ENCODE measurements around the gene NEMP2. TPM values are rescaled to one million over a fixed set of nuclear protein-coding genes. Genes with fewer than 3 reads are reported as not detected.

Gene NEMP2
- polyA plus RNA-seq, 1 donor (not counting 4 experiments of a cell fraction or from before 2014, with no cell fraction given), result 2.1 TPM

DNA sequence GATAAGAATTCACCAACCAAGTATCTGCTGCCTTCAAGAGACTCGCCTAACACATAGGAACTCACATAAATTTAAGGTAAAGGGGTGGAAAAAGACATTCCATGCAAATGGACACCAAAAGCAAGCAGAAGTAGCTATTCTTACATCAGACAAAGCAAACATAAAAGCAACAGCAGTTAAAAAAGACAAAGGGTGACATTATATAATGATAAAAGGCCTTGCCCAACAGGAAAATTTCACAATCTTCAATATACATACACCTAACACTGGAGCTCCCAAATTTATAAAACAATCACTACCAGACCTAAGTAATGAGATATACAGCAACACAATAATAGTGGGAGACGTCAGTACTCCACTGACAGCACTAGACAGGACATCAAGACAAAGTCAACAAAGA is 41.4 kb downstream of the NEMP2 start:
- Histone ChIP-seq H3K4me1 (ENCODE audit: control insufficient read depth, extremely low read depth, insufficient read depth, low read length) (no peaks in the 10 kb centered on the region), H3K4me3 (ENCODE audit: control insufficient read depth in 2 of 3, extremely low read depth in 1 of 3, insufficient read depth in 2 of 3, low read depth in 1 of 3, low read length in 3 of 3) (no peak overlapping the region), H3K27me3 (ENCODE audit: control insufficient read depth, extremely low read depth, insufficient read depth, low read length) (no peaks in the 10 kb centered on the region), H3K9ac (ENCODE audit: control insufficient read depth, extremely low read depth, insufficient read depth, low read length) (no peak overlapping the region), H3K4me2 (ENCODE audit: control insufficient read depth, extremely low read depth, insufficient read depth, low read depth, low read length) (no peak overlapping the region), H3K27ac (ENCODE audit: control insufficient read depth, insufficient read depth, low read length) (no peak overlapping the region), H3K9me1 (ENCODE audit: control insufficient read depth, extremely low read depth, insufficient read depth, low read length) (no peaks in the 10 kb centered on the region), H2AFZ (ENCODE audit: control insufficient read depth, low read length) (no peak overlapping the region), H3K36me3 (ENCODE audit: control insufficient read depth in 2 of 2, extremely low read depth in 1 of 2, insufficient read depth in 2 of 2, low read length in 2 of 2) (peaks cover 0 to 2% of the 10 kb centered on the region in 2 experiments), H3K9me3 (ENCODE audit: control insufficient read depth, low read depth, low read length) (no peaks in the 10 kb centered on the region), H4K20me1 (ENCODE audit: control insufficient read depth, extremely low read depth, insufficient read depth, low read length) (no peaks in the 10 kb centered on the region), H3K79me2 (ENCODE audit: control insufficient read depth, insufficient read depth, low read length) (no peaks in the 10 kb centered on the region)
- DNase-seq (ENCODE audit: low read depth, low spot score) (no peak), FAIRE-seq (no peak)
- TF ChIP-seq, protein P1, sequence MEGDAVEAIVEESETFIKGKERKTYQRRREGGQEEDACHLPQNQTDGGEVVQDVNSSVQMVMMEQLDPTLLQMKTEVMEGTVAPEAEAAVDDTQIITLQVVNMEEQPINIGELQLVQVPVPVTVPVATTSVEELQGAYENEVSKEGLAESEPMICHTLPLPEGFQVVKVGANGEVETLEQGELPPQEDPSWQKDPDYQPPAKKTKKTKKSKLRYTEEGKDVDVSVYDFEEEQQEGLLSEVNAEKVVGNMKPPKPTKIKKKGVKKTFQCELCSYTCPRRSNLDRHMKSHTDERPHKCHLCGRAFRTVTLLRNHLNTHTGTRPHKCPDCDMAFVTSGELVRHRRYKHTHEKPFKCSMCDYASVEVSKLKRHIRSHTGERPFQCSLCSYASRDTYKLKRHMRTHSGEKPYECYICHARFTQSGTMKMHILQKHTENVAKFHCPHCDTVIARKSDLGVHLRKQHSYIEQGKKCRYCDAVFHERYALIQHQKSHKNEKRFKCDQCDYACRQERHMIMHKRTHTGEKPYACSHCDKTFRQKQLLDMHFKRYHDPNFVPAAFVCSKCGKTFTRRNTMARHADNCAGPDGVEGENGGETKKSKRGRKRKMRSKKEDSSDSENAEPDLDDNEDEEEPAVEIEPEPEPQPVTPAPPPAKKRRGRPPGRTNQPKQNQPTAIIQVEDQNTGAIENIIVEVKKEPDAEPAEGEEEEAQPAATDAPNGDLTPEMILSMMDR (optimal IDR thresholded peaks at IDR 0.05 in 1 of 3, IDR thresholded peaks at IDR 0.05 in 1 of 3, conservative IDR thresholded peaks at IDR 0.05 in 1 of 3; ENCODE audit: extremely low read depth in 1 of 3, insufficient read depth in 2 of 3, low read length in 3 of 3), result no peak
- no peak for TF ChIP-seq EZH2 (IDR thresholded peaks at IDR 0.05; ENCODE audit: low read length)
- dilution Hi-C loops (cut with MboI; ENCODE audit: extremely low pct_ligation_motif_present, low sequenced_read_pairs), result no loop called here

DNA sequence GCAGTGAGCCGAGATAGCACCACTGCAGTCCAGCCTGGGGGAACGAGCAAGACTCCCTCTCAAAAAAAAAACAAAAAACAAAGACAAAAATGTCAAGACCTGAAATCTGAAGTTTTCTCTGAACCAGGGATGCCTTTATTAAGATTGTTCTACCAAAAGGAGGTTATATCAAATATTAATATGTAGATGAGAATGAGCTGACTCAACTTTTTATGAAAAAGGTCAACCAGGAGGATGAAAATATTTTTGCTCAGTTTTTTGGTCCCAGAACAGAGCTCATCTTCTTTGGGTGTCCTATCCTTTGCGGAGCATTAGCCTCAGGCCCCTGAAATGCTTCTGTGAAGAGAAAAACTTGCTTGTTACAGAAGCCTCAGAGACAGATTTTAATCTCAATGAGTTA is 44.0 kb downstream of the NEMP2 start:
- Histone ChIP-seq H2AFZ (ENCODE audit: control insufficient read depth, low read length) (no peak overlapping the region), H3K36me3 (ENCODE audit: control insufficient read depth in 2 of 2, extremely low read depth in 1 of 2, insufficient read depth in 2 of 2, low read length in 2 of 2) (peaks cover 0 to 2% of the 10 kb centered on the region in 2 experiments), H3K4me2 (ENCODE audit: control insufficient read depth, extremely low read depth, insufficient read depth, low read depth, low read length) (no peak overlapping the region), H3K79me2 (ENCODE audit: control insufficient read depth, insufficient read depth, low read length) (no peaks in the 10 kb centered on the region), H3K4me1 (ENCODE audit: control insufficient read depth, extremely low read depth, insufficient read depth, low read length) (no peaks in the 10 kb centered on the region), H3K27me3 (ENCODE audit: control insufficient read depth, extremely low read depth, insufficient read depth, low read length) (no peaks in the 10 kb centered on the region), H3K4me3 (ENCODE audit: control insufficient read depth in 2 of 3, extremely low read depth in 1 of 3, insufficient read depth in 2 of 3, low read depth in 1 of 3, low read length in 3 of 3) (no peak overlapping the region), H3K9me1 (ENCODE audit: control insufficient read depth, extremely low read depth, insufficient read depth, low read length) (no peaks in the 10 kb centered on the region), H3K27ac (ENCODE audit: control insufficient read depth, insufficient read depth, low read length) (no peak overlapping the region), H4K20me1 (ENCODE audit: control insufficient read depth, extremely low read depth, insufficient read depth, low read length) (no peaks in the 10 kb centered on the region), H3K9me3 (ENCODE audit: control insufficient read depth, low read depth, low read length) (no peaks in the 10 kb centered on the region), H3K9ac (ENCODE audit: control insufficient read depth, extremely low read depth, insufficient read depth, low read length) (no peak overlapping the region)
- dilution Hi-C loops (cut with MboI; ENCODE audit: extremely low pct_ligation_motif_present, low sequenced_read_pairs), result no loop called here
- no peak for FAIRE-seq
- no peak for DNase-seq (ENCODE audit: low read depth, low spot score)
- TF ChIP-seq EZH2 (IDR thresholded peaks at IDR 0.05; ENCODE audit: low read length), result no peak
- TF ChIP-seq, protein P1 (optimal IDR thresholded peaks at IDR 0.05 in 1 of 3, IDR thresholded peaks at IDR 0.05 in 1 of 3, conservative IDR thresholded peaks at IDR 0.05 in 1 of 3; ENCODE audit: extremely low read depth in 1 of 3, insufficient read depth in 2 of 3, low read length in 3 of 3), result no peak
